NCI-H187 treated with DMSO at 0.1 percent for 48 hours (cell line): ENCODE measurements around the gene FAU.

Experiments
- DNase-seq: peaks from one replicate; lab custom pipeline; 2025; lab: John Stamatoyannopoulos, UW

The FAU gene

DNA sequence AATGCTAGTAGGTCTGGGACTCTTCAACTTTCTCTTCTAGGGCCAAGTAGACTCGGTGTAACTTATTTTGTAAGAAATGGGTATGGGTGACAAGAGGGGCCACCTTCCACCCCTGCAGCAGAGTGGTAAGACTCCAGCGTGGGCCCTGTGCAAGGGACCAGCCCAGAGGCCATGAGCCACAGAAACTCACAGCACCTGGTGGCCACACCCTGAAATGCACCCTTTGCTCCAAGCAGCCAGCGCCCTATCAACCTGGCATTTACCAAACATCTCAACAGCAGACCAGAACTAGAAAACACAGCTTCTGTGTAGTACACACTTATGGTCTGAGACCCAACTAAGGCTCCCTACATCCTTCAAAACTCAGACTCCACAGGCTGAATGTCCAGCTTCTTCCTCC lies 43.8 kb downstream of the FAU start:
- no peak for DNase-seq

DNA sequence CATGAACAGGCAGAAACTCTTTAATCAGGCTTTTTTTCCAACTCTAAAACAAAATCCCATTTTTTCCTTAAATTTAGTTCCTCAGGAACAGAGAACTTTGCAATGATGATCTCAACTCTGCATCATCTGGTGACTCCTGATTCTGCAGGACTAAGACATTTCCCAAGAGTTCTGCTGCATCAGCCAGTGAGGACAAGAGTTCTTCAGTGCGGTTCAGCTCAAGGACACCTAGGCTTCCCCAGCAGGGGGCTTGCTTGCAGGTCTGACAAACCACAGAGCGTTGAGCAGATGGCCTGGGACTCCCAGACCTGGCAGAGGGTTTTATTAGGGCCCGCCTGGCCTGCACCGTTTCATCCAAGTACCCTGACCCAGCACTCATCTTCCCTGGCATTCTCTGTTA lies 44.5 kb downstream of the FAU start:
- no peak for DNase-seq

DNA sequence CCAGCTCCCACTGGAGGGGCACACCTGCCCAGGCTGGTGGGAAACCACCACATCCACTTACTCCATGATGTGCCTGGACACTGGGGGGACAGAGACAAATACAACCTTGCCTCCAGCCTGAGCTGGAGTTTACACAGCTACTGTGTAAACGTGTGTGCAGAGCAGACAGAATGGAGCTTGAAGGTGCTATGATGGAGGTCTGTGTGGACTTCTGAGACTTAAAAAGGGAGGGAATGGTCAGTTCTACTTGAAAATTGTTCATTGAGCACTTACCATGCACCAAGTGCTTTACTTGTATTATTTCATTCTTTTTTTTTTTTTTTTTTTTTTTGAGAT lies 49.3 kb downstream of the FAU start:
- DNase-seq = no peak

DNA sequence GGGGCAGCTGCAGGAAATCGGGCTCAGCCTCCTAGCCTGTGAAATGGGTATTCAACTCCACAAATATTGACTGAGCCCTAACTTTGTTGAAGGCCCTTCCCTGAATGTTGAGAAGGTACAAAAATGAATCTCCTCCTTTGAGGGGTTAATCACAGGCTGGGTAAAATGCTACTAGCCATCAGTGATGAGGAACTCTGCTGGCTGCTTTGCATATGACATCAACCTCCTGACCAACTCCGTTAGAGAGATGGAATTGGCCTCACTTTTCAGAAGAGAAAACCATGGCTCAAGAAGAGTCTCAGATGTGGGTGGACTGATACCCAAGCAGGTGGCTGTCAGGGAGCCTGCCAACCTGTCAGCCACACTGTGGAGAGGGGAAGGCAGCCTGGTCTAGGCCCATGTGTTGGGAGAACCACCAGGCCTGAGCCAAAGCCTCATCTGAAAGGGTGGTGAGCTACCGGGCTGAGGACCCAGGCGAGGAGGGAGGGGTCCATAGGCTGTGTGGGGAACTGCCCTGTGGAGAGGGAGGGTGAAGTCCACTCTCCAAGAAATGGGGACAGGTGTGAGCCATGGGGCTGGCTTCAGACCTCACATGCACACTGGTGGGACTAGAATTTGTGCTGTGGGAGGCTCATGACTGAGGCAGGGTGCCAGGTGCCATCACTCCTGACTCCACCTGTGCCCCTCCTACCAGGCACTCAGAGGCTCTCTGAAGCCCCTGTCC lies 49.9 kb downstream of the FAU start:
- no peak for DNase-seq
